ENCODE data around the gene AGPAT4.
"Not testable (repeated sequence)": the region's sequence is repeated elsewhere in the genome, so short reads cannot be mapped to it uniquely, and the experiment has no call there.

DNA sequence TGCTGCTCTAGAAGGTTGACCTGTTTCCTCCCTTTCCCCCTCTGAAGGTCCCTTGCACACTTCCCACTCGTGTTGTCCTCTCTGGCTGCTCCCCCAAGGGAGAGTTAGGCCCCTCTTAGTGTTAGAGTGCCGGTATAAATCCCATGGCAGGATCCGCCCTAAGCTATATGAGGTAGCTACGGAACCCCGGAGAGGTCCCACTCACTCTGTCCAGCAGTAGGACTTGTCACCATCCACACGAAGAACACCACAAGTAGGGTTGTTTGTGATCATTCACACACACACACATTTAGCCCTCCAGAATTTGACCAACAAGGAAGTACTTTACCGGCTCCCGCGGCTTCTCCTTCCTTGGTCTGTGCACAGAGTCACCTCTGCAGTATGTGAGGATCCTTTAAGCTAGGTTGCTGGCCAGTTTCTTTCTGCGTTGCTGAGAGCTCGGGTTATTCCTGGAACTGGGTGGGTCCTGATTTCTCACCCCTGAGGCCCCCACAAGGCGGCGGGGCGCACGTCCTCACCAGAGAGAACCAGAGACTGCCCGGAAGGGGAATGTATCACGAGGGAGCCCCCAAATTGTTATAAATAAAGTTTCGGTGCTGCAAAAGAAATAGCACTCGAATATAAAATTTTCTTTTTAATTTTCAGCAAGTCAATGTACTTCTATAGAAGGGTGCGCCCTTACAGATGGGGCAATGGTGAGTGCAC lies 40.8 kb upstream of the AGPAT4 start:
- TF ChIP-seq, protein P1, sequence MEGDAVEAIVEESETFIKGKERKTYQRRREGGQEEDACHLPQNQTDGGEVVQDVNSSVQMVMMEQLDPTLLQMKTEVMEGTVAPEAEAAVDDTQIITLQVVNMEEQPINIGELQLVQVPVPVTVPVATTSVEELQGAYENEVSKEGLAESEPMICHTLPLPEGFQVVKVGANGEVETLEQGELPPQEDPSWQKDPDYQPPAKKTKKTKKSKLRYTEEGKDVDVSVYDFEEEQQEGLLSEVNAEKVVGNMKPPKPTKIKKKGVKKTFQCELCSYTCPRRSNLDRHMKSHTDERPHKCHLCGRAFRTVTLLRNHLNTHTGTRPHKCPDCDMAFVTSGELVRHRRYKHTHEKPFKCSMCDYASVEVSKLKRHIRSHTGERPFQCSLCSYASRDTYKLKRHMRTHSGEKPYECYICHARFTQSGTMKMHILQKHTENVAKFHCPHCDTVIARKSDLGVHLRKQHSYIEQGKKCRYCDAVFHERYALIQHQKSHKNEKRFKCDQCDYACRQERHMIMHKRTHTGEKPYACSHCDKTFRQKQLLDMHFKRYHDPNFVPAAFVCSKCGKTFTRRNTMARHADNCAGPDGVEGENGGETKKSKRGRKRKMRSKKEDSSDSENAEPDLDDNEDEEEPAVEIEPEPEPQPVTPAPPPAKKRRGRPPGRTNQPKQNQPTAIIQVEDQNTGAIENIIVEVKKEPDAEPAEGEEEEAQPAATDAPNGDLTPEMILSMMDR (IDR thresholded peaks at IDR 0.05) = not testable (repeated sequence)
- not testable (repeated sequence) for TF ChIP-seq EZH2 (IDR thresholded peaks at IDR 0.05; ENCODE audit: borderline replicate concordance, insufficient read depth, low read depth, low read length, poor library complexity, severe bottlenecking)

All from B cell (primary cell).